H7 (cell line): ENCODE results near the gene PPM1H. TPM values are rescaled to one million over a fixed set of nuclear protein-coding genes. Genes with fewer than 3 reads are reported as not detected.

Experiments used
- DNase-seq: peaks from one replicate; pipeline ENCODE4 v3.0.0; 2012
- H3K27me3 ChIP-seq: 2 replicates; pipeline ENCODE4 v1.6.0; 2011; ENCODE audit warnings: mild to moderate bottlenecking, low read length; ENCODE audit not compliant: control insufficient read depth, insufficient read depth
- H3K36me3 ChIP-seq: replicated peaks from 2 replicates; pipeline ENCODE4 v1.5.1; 2011; ENCODE audit warnings: low read length; ENCODE audit not compliant: control insufficient read depth, insufficient read depth
- H3K4me3 ChIP-seq: 2 replicates; pipeline ENCODE4 v1.5.1; 2011; ENCODE audit warnings: low read depth, mild to moderate bottlenecking, control low read depth, low read length, moderate library complexity; ENCODE audit not compliant: insufficient read depth
- total RNA-seq: library from RNA; depleted of rRNA; stranded (reverse); fragments of >200 nt; shearing (Covaris generic); gene quantifications from 2 replicates; pipeline ENCODE4 v1.2.3, GENCODE V29; 2014

PPM1H gene
- total RNA-seq, 1 experiment from 2014 or later, result 17.0 TPM

GRCh38 chr12:62712681-62713573 lies 222.0 kb downstream of the PPM1H start:
- no peaks in the 10 kb centered on the region; the same call in 1 of the 2 replicates for H3K36me3 ChIP-seq
- H3K4me3 ChIP-seq, result no peak overlapping the region
- no peak for DNase-seq
- H3K27me3 ChIP-seq, result no peaks in the 10 kb centered on the region

GRCh38 chr12:62711631-62712241 lies 223.2 kb downstream of the PPM1H start:
- no peak overlapping the region for H3K4me3 ChIP-seq
- H3K36me3 ChIP-seq, result no peaks in the 10 kb centered on the region; the same call in 1 of the 2 replicates
- H3K27me3 ChIP-seq, result no peaks in the 10 kb centered on the region
- no peak for DNase-seq

GRCh38 chr12:62709311-62709710 lies 225.6 kb downstream of the PPM1H start:
- no peak overlapping the region for H3K4me3 ChIP-seq
- DNase-seq, result no peak
- H3K36me3 ChIP-seq, result no peaks in the 10 kb centered on the region; the same call in 1 of the 2 replicates
- no peaks in the 10 kb centered on the region for H3K27me3 ChIP-seq

GRCh38 chr12:62707939-62708338 lies 227.0 kb downstream of the PPM1H start:
- no peaks in the 10 kb centered on the region for H3K27me3 ChIP-seq
- H3K36me3 ChIP-seq, result no peaks in the 10 kb centered on the region
- H3K4me3 ChIP-seq, result no peak overlapping the region
- DNase-seq, result no peak

- no peak for DNase-seq
- Histone ChIP-seq H3K4me3 (no peak overlapping the region), H3K36me3 (no peaks in the 10 kb centered on the region), H3K27me3 (no peaks in the 10 kb centered on the region)
Measured at GRCh38 chr12:62705846-62706245, 229.1 kb downstream of the PPM1H start.

- H3K36me3 ChIP-seq, result no peaks in the 10 kb centered on the region
- H3K27me3 ChIP-seq, result no peaks in the 10 kb centered on the region
- no peak for DNase-seq
- no peak overlapping the region for H3K4me3 ChIP-seq
Measured at GRCh38 chr12:62703011-62703380, 232.0 kb downstream of the PPM1H start.

GRCh38 chr12:62701492-62701891 lies 233.5 kb downstream of the PPM1H start:
- DNase-seq, result no peak

GRCh38 chr12:62700091-62700880 lies 234.7 kb downstream of the PPM1H start:
- no peak for DNase-seq
- H3K36me3 ChIP-seq, result no peaks in the 10 kb centered on the region
- H3K4me3 ChIP-seq, result no peak overlapping the region

More at GRCh38 chr12:62701492-62701891, 233.5 kb downstream of the PPM1H start:
- H3K36me3 ChIP-seq, result no peaks in the 10 kb centered on the region
- H3K27me3 ChIP-seq, result no peaks in the 10 kb centered on the region
- H3K4me3 ChIP-seq, result no peak overlapping the region

GRCh38 chr12:62698701-62699101 lies 236.2 kb downstream of the PPM1H start:
- H3K27me3 ChIP-seq, result no peaks in the 10 kb centered on the region
- no peaks in the 10 kb centered on the region for H3K36me3 ChIP-seq
- no peak for DNase-seq
- H3K4me3 ChIP-seq, result no peak overlapping the region

More at GRCh38 chr12:62700091-62700880, 234.7 kb downstream of the PPM1H start:
- no peaks in the 10 kb centered on the region for H3K27me3 ChIP-seq

- no peak overlapping the region for H3K4me3 ChIP-seq
- H3K36me3 ChIP-seq, result no peaks in the 10 kb centered on the region
- H3K27me3 ChIP-seq, result no peaks in the 10 kb centered on the region
- no peak for DNase-seq
Measured at GRCh38 chr12:62697893-62698292, 237.1 kb downstream of the PPM1H start.

- Histone ChIP-seq H3K4me3 (no peak overlapping the region), H3K27me3 (no peaks in the 10 kb centered on the region), H3K36me3 (peaks cover 2% of the 10 kb centered on the region; the same call in 1 of the 2 replicates)
- DNase-seq, result no peak
Measured at GRCh38 chr12:62695696-62696095, 239.3 kb downstream of the PPM1H start.

- DNase-seq, result no peak
- Histone ChIP-seq H3K27me3 (no peaks in the 10 kb centered on the region), H3K36me3 (peaks cover 2% of the 10 kb centered on the region; the same call in 1 of the 2 replicates), H3K4me3 (no peak overlapping the region)
Measured at GRCh38 chr12:62694632-62695031, 240.3 kb downstream of the PPM1H start.

GRCh38 chr12:62694116-62694515 lies 240.8 kb downstream of the PPM1H start:
- H3K36me3 ChIP-seq, result peaks cover 2% of the 10 kb centered on the region; the same call in 1 of the 2 replicates
- DNase-seq, result no peak
- no peak overlapping the region for H3K4me3 ChIP-seq
- no peaks in the 10 kb centered on the region for H3K27me3 ChIP-seq

- Histone ChIP-seq H3K4me3 (no peak overlapping the region), H3K36me3 (peaks cover 2% of the 10 kb centered on the region; the same call in 1 of the 2 replicates), H3K27me3 (no peaks in the 10 kb centered on the region)
- DNase-seq, result no peak
Measured at GRCh38 chr12:62693376-62694050, 241.4 kb downstream of the PPM1H start.
